NCI-H69 (cell line): Measurements from ENCODE around the gene TMEM209.

Experiments
- DNase-seq: peaks from one replicate; lab custom pipeline; 2025; lab: John Stamatoyannopoulos, UW

Gene TMEM209

GRCh38 chr7:130143334-130143732 is 61.9 kb downstream of the TMEM209 start:
- DNase-seq: no peak

- DNase-seq: no peak
These were observed 62.4 kb downstream of the TMEM209 start for GRCh38 chr7:130142654-130143333.

DNA sequence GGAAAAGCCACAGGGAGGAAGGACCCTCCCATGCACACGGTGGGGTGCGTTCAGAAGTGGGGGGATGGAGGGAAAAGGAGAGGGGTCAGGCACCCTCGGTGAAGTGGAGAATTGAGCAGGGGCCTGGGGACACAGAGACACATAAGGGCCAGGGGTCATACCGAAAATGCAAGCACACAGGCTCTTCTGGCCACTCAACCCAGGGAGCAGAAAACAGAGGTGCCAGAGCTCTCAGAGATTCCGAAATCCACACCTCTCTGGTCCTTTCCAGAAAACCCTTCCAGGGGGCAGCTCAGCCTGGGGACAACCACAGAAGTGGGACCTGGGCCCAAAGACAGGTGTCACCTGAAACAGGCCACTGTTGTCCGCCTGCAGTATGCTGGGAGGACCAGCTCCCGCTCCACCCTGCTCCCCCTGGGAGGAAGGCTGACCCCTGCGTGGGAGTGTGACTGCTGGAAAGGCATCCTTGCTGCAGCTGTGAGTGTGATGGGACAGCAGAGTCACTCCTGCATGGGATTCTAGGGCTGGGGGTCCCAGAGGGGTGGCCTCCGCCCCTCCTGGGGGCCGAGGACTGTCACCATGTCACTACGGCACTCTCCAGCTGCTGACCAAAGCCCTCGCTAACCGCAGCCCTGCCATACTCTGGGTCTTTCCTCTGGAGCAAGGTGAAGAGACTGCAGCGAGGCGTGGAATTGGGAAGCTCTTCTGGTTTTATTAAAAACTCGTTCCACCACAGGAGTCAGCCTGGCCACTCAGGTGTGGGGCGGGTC is 63.1 kb downstream of the TMEM209 start:
- DNase-seq: no peak

DNA sequence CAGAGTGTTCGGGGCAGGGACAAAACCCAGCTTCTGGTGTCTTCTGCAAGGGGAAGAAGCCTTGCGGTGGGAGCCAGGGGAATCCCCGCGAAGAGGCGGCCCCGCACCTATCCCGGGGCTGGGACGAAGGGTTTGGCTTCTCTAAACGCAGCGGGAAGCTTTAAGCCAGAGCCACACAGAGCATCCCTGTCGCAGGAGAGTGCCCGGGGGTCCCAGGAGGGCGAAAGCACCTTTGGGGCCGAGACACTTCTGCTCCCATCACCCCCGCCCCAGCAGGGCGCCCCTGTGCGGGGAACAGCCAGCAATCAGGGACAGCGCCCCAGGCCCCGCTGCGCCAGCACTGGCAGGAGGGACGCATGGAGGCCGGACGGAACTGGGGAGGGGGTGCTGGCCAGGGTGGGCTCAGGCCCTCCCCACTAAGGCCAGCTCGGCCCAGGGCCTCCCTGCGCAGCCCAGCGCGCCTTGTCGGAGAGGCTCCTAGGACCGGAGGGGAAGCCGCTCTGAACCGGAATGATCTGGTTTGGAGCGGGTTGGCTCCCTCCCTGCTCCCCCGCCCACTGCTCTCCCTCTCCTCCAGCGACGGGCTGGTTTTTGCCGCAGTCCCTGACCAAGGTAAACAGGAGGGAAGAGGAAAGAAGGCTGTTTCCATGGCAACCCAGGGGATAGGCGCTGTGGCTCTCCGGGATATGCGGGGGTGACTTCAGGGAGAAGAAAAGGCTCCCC is 63.9 kb downstream of the TMEM209 start:
- no peak for DNase-seq

DNA sequence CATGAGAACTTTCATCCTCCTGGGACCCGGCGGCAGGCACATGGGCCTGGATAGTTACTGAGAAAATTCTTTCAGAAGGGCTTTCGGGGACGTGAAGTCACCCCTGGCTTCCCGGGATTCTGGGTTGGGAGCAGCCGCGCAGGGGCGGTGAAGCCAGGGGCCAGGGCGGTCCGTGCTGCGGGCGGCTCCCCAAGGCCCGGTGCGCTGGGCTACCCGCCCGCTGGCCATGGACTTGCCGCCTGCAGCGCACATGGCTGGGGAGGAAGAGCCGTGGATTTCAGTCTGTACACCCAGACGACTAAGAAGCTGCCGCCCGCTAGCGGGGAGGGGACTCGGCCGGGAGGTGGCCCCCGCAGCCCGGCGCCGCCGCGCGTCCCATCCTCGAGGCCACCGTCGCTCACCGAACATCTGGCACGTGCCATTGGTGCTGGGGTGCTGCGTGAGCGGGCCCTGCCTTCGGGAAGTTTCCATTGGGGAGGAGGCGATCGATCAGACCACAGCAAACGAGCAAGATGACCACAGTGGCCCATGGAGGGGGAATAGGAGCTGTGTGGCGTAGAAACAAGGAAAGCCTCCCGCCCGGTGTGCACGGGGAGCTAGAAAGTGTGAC is 64.5 kb downstream of the TMEM209 start:
- no peak for DNase-seq

DNA sequence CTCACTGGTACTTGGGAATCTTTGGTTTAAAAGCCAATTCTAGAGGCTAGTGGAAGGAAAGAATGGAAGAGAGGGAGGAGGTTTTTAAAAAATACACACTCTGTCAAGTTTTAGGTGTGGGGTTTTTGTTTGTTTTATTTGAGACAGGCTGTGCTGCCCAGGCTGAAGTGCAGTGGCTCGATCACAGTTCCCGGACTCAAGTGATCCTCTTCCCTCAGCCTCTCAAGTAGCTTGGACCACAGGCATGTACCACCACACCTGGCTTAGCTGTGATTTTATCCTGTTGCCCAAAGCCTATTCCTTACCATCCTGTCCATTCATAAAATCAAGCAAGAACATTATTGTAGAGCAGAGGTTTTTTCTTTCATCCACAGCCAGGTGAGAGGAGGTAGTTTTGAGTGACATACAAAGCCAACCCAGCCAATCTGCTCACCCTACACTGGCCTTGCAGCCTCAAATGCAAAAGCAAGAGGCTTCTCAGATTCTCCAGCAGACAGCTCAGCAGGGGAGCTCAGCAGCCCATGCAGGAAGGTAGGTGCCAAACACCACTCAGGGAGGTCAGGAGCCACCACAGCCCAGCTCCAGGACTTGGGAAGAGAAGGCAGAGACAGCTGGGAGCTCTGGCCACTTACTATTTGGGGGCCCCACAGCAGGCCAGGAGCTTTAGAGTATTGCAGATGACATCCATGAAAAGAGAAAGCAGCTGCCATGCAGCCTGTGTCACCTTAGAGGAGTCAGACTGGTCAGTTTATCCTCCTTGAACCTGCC is 65.8 kb downstream of the TMEM209 start:
- no peak for DNase-seq

DNA sequence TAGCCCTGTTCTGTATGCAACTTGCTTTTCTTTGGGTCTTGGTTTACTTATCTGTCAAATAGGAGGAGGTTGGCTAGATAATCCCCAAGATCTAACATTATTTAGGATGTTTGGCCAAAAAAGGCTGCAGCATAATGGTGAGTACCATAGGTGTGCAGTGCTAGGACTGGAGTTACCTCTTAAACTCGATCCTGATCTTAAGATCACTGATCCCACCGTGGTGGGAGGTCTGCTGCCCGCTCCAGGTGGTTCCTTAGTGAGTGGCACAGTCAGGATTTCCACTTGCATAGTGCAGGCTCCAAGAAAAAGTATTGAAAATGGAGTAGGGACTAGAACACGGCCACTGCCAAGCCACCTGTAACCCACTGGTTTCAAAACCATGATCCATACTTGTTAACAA is 68.0 kb downstream of the TMEM209 start:
- no peak for DNase-seq

DNA sequence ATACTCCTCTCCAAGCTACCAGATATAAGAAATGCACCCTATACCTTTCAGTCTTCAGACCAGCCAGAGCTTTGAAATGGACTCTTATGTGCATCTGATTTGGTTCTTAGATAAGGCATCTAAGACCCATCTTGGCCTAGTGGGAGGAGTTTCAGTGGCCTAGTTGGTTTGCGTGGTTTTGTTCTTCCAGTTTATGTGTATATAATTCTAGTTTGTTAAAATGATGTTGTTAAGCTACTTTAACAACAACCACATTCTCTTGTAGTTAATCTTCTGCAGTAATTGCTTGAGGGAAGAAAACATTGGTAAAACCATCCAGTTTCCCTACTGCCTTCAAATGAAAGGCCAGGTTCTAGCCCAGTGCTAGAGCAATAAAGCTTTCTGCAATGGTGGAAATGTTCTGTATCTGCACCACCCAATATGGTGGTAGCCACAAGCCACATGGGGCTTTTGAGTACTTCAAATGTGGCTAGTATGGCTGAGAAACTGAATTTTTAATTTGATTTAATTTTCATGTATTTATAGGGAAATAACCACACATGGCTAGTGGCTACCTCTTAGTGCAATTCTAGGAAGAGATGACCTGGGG is 68.5 kb downstream of the TMEM209 start:
- DNase-seq: no peak

GRCh38 chr7:130135208-130136205 is 69.7 kb downstream of the TMEM209 start:
- no peak for DNase-seq

- DNase-seq: no peak
These were observed 70.5 kb downstream of the TMEM209 start for GRCh38 chr7:130134726-130135125.

DNA sequence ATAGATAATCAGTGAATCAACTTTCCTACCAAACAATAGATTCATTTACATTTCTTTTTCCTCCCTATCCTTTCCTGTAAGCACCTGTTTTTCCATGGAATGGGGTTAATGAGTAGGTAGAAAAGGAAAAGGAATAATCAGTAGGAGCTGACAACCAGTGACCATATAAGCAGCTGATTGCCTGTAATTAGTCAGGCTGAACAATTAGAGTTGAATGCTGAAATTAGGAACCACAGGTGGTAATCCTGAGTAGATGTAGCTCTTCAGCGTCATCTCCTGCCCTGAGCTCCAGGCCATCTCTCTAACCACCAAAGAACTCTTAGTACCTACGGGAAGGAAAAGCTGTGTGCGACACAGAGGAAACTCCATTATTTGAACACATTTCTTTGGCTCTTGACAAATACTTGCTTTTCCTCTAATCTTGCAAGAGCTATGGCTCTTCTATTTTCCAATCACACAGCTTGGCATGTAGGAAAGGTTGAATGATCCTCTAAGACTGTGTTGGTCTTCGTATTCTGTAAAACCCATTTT is 71.0 kb downstream of the TMEM209 start:
- peak; percentile 98 for DNase-seq

GRCh38 chr7:130133029-130133782 is 72.0 kb downstream of the TMEM209 start:
- DNase-seq: peak; percentile 48

- peak; percentile 89 for DNase-seq
These were observed 73.0 kb downstream of the TMEM209 start for GRCh38 chr7:130131964-130132875.

DNA sequence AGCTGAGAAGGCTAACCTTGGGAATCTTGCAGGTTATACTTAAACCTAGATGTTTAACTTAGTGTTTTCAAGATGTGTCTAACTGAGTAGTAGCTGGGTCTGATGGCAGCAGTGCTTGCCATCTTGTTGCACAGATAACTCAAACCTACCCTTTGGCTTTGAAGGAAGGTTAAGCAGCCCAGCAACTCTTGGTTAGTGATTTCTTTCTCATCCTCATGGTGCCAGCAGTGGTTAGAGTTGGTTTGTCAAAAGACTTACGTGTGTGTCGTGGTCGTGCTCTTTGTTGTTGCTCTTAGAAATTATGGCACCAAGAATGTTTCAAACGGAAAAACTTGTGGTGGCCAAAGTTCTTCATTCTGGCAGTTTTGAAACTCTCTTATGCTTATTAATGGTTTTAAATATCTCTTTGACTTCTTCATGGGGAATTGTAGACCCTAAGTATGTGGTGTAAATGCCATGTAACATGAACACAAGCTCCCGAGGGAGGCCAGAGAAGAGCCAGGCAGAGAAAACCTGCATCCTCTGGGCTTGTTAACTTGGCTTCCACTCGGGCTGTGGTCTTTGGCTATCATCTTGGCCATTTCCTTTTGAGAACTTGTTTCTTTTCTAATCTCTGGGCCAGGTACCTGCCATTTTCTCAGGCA is 73.9 kb downstream of the TMEM209 start:
- no peak for DNase-seq

DNA sequence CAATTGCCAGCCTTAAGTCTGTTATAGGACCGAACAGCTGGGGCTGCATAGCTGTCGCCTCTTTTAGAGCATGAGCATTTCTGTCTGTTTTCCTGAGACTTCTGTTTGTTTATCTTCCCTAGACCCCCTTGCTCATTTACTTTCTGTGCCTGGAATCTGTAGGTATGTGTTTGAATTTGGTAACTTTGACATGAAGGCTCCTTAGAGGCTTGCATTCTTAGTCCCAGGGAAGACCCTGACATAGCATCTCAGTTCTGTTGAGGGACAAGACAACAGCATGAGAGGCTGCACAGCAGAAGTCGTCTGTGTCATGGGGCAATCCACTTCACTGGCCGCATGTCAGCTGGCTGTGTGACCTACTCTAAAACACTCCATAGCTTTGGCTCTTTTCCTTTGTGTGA is 76.2 kb downstream of the TMEM209 start:
- DNase-seq: no peak

- no peak for DNase-seq
These were observed 77.3 kb downstream of the TMEM209 start for GRCh38 chr7:130127821-130128317.

GRCh38 chr7:130127404-130127803 is 77.8 kb downstream of the TMEM209 start:
- no peak for DNase-seq
